GM12878 (cell line): Measurements from ENCODE around the gene ULBP1. TPM values are rescaled to one million over a fixed set of nuclear protein-coding genes. Genes with fewer than 3 reads are reported as not detected.

ENCODE experiments used
- BCL11A ChIP-seq: IDR thresholded peaks from 2 replicates; pipeline ENCODE4 v1.6.1; 2011; ENCODE audit warnings: low read depth, low read length
- BRCA1 ChIP-seq: IDR thresholded peaks from 2 replicates; pipeline ENCODE4 v1.6.1; 2011; ENCODE audit warnings: low read depth, low read length, improper control_type of control experiment
- CBFB ChIP-seq: IDR thresholded peaks from 2 replicates; pipeline ENCODE4 v1.6.1; 2016; ENCODE audit warnings: antibody characterized with exemption, low read depth
- CEBPB ChIP-seq, 2 experiments: fragments of 150-350 bp in 1 of 2; IDR thresholded peaks; 2 replicates each; pipeline ENCODE4 v1.6.1; 2012 to 2014; ENCODE audit warnings: low read depth in 2 of 2, low read length in 2 of 2, borderline replicate concordance in 1 of 2, inconsistent platforms in 1 of 2
- CHD4 ChIP-seq: fragments of 200-600 bp; sonication (generic); IDR thresholded peaks from 2 replicates; pipeline ENCODE4 v1.6.1; 2016; ENCODE audit warnings: mild to moderate bottlenecking
- CREM ChIP-seq: IDR thresholded peaks from 2 replicates; pipeline ENCODE4 v1.6.1; 2014; ENCODE audit warnings: antibody characterized with exemption, low read depth
- FOXM1 ChIP-seq: IDR thresholded peaks from 2 replicates; pipeline ENCODE4 v1.6.1; 2012; ENCODE audit warnings: low read depth, mild to moderate bottlenecking, inconsistent platforms, low read length, moderate library complexity
- NFYB ChIP-seq: IDR thresholded peaks from 2 replicates; pipeline ENCODE4 v1.6.1; 2011; ENCODE audit warnings: low read depth, mild to moderate bottlenecking, low read length, improper control_type of control experiment, moderate library complexity; ENCODE audit not compliant: insufficient read depth
- NR2F1 ChIP-seq: fragments of 450-650 bp; conservative IDR thresholded peaks from 2 replicates; pipeline ENCODE4 v1.6.1; 2017; ENCODE audit warnings: mild to moderate bottlenecking
- NRF1 ChIP-seq: conservative IDR thresholded peaks from 2 replicates; pipeline ENCODE4 v1.6.1; 2011; ENCODE audit warnings: mild to moderate bottlenecking, low read depth, low read length, improper control_type of control experiment
- RBBP5 ChIP-seq: fragments of 200-600 bp; sonication (generic); conservative IDR thresholded peaks from 2 replicates; pipeline ENCODE4 v1.6.1; 2016
- RUNX3 ChIP-seq: IDR thresholded peaks from 2 replicates; pipeline ENCODE4 v1.6.1; 2012; ENCODE audit warnings: low read length, inconsistent platforms
- SMAD1 ChIP-seq: fragments of 450-650 bp; IDR thresholded peaks from 2 replicates; pipeline ENCODE4 v1.6.1; 2018; ENCODE audit warnings: mild to moderate bottlenecking, low read depth; ENCODE audit not compliant: partially characterized antibody
- SP1 ChIP-seq: IDR thresholded peaks from one replicate; pipeline ENCODE4 v1.6.1; 2011; ENCODE audit warnings: low read depth, low read length
- SPI1 ChIP-seq: IDR thresholded peaks from 2 replicates; pipeline ENCODE4 v1.6.1; 2011; ENCODE audit warnings: low read depth, mild to moderate bottlenecking, low read length, moderate library complexity, borderline replicate concordance; ENCODE audit not compliant: insufficient read depth
- STAT3 ChIP-seq: IDR thresholded peaks from 2 replicates; pipeline ENCODE4 v1.6.1; 2011; ENCODE audit warnings: low read depth, low read length, improper control_type of control experiment
- SUZ12 ChIP-seq: fragments of 200-600 bp; sonication (generic); IDR thresholded peaks from one replicate; pipeline ENCODE4 v1.6.1; 2018; ENCODE audit warnings: antibody characterized with exemption, mild to moderate bottlenecking; ENCODE audit not compliant: unreplicated experiment
- TARDBP ChIP-seq: IDR thresholded peaks from 2 replicates; pipeline ENCODE4 v1.6.1; 2016; ENCODE audit warnings: borderline replicate concordance
- ZNF274 ChIP-seq: IDR thresholded peaks from one replicate; pipeline ENCODE4 v1.8.0; 2011; ENCODE audit not compliant: insufficient read length, insufficient read depth
- ZNF622 ChIP-seq: fragments of 450-650 bp; IDR thresholded peaks from 2 replicates; pipeline ENCODE4 v1.6.1; 2017; ENCODE audit warnings: mild to moderate bottlenecking, inconsistent platforms
- ZZZ3 ChIP-seq: IDR thresholded peaks from 2 replicates; pipeline ENCODE4 v1.6.1; 2011; ENCODE audit warnings: low read depth; ENCODE audit not compliant: control insufficient read depth, insufficient read length
- polyA plus RNA-seq, 11 experiments: library from polyadenylated mRNA; depleted of rRNA in 4 of 11; unstranded in 6 of 11; stranded (reverse) in 5 of 11; fragments of >200 nt; fragmentation: Nextera tagmentation in 4 of 11; fragmentation: Illumina TruSeq in 1 of 11; extraction: Ambion mirVana in 4 of 11; extraction: Trizol in 1 of 11; gene quantifications; 1 replicate in 1 of 11; 2 replicates in 10 of 11; pipeline versions ENCODE4 v1.2.1 to v1.2.3, GENCODE V29; 2011 to 2016; ENCODE audit warnings: inconsistent platforms in 2 of 11, missing spikeins in 2 of 11, low read depth in 1 of 11
- total RNA-seq, 4 experiments: library from RNA; depleted of rRNA in 3 of 4; stranded (reverse); fragments of >200 nt in 3 of 4; fragmentation: Illumina TruSeq in 1 of 4; extraction: Trizol in 1 of 4; gene quantifications; 2 replicates each; pipeline versions ENCODE4 v1.2.1 to v1.2.3, GENCODE V29; 2013 to 2021
- TF ChIP-seq, protein P1 (sequence below), 3 experiments: IDR thresholded peaks in 2 of 3; conservative IDR thresholded peaks in 1 of 3; 2 replicates each; pipeline ENCODE4 v1.5.1; 2011; ENCODE audit warnings: low read depth in 3 of 3, low read length in 3 of 3, mild to moderate bottlenecking in 3 of 3, control low read depth in 2 of 3, moderate library complexity in 2 of 3, inconsistent platforms in 1 of 3, mixed read lengths in 1 of 3; ENCODE audit not compliant: control insufficient read depth in 2 of 3, insufficient read depth in 1 of 3; ENCODE audit errors: extremely low read depth in 1 of 3
- TF ChIP-seq, protein P2 (sequence below): IDR thresholded peaks from 2 replicates; pipeline ENCODE4 v1.6.1; 2011; ENCODE audit warnings: borderline replicate concordance, low read depth, mild to moderate bottlenecking, moderate library complexity, low read length; ENCODE audit not compliant: insufficient read depth, poor library complexity, severe bottlenecking
- TF ChIP-seq, protein P3 (sequence below): fragments of 450-650 bp; formaldehyde crosslinking; IDR thresholded peaks from 2 replicates; pipeline ENCODE4 v1.4.0; 2022; ENCODE audit warnings: mild to moderate bottlenecking, moderate library complexity

Gene ULBP1
- total and polyA plus RNA-seq, 10 of the 15 experiments (the other 5 are each of a cell fraction or from before 2014, with no cell fraction given), result 0.02 to 0.12 (median 0.04) TPM; not detected in 7

DNA sequence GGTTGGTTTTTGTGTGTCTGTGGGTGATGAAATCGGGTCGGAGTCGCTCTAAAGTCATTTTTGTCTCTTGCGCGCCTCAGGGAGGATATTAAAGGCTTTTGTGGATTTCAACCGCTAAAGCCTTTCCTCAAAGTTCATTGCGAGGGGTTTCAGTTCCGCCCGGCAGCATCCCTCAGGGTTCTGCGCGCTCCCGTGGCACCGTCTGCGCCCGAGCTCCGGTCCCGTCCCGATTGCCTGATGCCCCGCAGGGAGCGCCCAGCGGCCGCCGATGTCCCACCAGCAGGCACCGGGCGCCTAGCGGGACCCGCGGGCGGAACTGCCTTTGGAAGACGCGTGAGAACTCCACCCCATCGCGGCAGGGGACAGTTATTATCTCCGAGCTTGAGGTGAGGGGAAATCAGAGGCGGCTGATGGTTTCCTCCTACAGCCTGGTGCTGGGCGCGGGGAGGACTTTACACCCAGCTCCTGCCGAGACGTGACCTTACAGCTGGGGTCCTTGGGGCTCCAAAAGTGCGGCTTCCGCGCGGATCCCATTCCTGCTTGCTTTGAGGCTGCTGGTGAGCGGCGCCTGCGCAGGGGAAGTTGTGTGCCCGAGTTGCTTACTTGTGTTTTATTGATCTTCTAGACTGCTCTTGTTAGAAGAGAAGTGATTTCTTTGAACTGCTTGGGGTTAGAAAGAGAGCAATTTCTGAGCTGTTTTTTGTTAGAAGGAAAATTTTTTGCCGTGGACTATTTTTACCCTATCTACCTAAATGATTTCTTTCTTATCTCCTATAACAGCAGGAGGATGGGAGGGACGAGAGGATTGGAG is 27.1 kb downstream of the ULBP1 start (continued):
- TF ChIP-seq BCL11A (0 out of 2 replicates have a peak, but pooled peaks have one; percentile 10), BRCA1 (no peak), ZNF274 (no peak), ZZZ3 (no peak), CREM (no peak), SPI1 (peak; percentile 86), RBBP5 (no peak), CHD4 (no peak), FOXM1 (no peak), NR2F1 (peak; percentile 34; the same call in 1 of the 2 replicates), SP1 (no peak), CBFB (no peak), STAT3 (no peak), NFYB (no peak), RUNX3 (peak; percentile 49; the same call in 1 of the 2 replicates), NRF1 (no peak), SUZ12 (no peak), CEBPB (IDR thresholded peaks at IDR 0.05; ENCODE audit: borderline replicate concordance in 1 of 2, low read depth in 2 of 2, low read length in 2 of 2) (no peak), ZNF622 (no peak), TARDBP (no peak), SMAD1 (no peak)
- TF ChIP-seq, protein P1, sequence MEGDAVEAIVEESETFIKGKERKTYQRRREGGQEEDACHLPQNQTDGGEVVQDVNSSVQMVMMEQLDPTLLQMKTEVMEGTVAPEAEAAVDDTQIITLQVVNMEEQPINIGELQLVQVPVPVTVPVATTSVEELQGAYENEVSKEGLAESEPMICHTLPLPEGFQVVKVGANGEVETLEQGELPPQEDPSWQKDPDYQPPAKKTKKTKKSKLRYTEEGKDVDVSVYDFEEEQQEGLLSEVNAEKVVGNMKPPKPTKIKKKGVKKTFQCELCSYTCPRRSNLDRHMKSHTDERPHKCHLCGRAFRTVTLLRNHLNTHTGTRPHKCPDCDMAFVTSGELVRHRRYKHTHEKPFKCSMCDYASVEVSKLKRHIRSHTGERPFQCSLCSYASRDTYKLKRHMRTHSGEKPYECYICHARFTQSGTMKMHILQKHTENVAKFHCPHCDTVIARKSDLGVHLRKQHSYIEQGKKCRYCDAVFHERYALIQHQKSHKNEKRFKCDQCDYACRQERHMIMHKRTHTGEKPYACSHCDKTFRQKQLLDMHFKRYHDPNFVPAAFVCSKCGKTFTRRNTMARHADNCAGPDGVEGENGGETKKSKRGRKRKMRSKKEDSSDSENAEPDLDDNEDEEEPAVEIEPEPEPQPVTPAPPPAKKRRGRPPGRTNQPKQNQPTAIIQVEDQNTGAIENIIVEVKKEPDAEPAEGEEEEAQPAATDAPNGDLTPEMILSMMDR (IDR thresholded peaks at IDR 0.05 in 2 of 3, conservative IDR thresholded peaks at IDR 0.05 in 1 of 3; ENCODE audit: control insufficient read depth in 2 of 3, extremely low read depth in 1 of 3, insufficient read depth in 1 of 3, low read depth in 3 of 3, low read length in 3 of 3), result no peak
- TF ChIP-seq, protein P2, sequence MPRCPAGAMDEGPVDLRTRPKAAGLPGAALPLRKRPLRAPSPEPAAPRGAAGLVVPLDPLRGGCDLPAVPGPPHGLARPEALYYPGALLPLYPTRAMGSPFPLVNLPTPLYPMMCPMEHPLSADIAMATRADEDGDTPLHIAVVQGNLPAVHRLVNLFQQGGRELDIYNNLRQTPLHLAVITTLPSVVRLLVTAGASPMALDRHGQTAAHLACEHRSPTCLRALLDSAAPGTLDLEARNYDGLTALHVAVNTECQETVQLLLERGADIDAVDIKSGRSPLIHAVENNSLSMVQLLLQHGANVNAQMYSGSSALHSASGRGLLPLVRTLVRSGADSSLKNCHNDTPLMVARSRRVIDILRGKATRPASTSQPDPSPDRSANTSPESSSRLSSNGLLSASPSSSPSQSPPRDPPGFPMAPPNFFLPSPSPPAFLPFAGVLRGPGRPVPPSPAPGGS, result no peak
- TF ChIP-seq, protein P3, sequence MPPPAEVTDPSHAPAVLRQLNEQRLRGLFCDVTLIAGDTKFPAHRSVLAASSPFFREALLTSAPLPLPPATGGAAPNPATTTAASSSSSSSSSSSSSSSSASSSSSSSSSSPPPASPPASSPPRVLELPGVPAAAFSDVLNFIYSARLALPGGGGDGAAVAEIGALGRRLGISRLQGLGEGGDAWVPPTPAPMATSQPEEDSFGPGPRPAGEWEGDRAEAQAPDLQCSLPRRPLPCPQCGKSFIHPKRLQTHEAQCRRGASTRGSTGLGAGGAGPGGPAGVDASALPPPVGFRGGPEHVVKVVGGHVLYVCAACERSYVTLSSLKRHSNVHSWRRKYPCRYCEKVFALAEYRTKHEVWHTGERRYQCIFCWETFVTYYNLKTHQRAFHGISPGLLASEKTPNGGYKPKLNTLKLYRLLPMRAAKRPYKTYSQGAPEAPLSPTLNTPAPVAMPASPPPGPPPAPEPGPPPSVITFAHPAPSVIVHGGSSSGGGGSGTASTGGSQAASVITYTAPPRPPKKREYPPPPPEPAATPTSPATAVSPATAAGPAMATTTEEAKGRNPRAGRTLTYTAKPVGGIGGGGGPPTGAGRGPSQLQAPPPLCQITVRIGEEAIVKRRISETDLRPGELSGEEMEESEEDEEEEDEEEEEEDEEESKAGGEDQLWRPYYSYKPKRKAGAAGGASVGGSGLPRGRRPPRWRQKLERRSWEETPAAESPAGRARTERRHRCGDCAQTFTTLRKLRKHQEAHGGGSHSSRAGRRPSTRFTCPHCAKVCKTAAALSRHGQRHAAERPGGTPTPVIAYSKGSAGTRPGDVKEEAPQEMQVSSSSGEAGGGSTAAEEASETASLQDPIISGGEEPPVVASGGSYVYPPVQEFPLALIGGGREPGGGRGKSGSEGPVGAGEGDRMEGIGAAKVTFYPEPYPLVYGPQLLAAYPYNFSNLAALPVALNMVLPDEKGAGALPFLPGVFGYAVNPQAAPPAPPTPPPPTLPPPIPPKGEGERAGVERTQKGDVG, result no peak
